ENCODE data around the gene AMDHD2. TPM values are rescaled to one million over a fixed set of nuclear protein-coding genes. Genes with fewer than 3 reads are reported as not detected.

AMDHD2 gene
- total and polyA plus RNA-seq, 2 of the 13 experiments (the other 11 are each of a cell fraction or from before 2014, with no cell fraction given), result 33.5 to 39.1 TPM

DNA sequence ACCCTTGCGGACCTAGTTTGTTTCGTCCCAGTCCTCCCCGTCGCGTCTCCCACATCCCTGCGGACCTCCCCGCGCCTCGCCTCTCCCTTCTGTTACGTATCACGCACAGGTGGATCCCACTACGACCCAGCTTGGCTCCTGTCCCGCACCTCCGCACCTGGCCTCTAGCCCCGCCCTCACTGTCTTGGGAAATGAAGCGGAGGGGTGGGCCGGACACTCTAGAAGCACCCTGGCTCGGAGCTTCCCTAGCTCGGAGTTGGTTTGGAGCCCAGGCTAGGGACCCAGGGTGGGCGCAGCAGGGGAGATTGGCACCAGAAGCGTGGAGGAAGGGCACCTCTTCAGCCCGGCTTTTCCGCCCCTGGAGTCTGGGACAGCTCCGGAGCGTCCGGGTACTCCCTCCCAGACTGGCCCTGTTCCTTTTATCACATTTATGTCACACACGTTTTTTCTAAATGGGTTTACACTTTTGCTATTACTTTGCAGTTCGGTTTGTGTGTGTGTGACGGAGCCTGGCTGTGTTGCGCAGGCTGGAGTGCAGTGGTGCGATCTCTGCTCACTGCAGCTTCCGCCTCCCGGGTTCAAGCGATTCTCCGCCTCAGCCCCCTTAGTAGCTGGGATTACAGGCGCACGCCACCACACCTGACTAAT, 12.4 kb downstream of the AMDHD2 start (continued):
- TF ChIP-seq, protein P1, sequence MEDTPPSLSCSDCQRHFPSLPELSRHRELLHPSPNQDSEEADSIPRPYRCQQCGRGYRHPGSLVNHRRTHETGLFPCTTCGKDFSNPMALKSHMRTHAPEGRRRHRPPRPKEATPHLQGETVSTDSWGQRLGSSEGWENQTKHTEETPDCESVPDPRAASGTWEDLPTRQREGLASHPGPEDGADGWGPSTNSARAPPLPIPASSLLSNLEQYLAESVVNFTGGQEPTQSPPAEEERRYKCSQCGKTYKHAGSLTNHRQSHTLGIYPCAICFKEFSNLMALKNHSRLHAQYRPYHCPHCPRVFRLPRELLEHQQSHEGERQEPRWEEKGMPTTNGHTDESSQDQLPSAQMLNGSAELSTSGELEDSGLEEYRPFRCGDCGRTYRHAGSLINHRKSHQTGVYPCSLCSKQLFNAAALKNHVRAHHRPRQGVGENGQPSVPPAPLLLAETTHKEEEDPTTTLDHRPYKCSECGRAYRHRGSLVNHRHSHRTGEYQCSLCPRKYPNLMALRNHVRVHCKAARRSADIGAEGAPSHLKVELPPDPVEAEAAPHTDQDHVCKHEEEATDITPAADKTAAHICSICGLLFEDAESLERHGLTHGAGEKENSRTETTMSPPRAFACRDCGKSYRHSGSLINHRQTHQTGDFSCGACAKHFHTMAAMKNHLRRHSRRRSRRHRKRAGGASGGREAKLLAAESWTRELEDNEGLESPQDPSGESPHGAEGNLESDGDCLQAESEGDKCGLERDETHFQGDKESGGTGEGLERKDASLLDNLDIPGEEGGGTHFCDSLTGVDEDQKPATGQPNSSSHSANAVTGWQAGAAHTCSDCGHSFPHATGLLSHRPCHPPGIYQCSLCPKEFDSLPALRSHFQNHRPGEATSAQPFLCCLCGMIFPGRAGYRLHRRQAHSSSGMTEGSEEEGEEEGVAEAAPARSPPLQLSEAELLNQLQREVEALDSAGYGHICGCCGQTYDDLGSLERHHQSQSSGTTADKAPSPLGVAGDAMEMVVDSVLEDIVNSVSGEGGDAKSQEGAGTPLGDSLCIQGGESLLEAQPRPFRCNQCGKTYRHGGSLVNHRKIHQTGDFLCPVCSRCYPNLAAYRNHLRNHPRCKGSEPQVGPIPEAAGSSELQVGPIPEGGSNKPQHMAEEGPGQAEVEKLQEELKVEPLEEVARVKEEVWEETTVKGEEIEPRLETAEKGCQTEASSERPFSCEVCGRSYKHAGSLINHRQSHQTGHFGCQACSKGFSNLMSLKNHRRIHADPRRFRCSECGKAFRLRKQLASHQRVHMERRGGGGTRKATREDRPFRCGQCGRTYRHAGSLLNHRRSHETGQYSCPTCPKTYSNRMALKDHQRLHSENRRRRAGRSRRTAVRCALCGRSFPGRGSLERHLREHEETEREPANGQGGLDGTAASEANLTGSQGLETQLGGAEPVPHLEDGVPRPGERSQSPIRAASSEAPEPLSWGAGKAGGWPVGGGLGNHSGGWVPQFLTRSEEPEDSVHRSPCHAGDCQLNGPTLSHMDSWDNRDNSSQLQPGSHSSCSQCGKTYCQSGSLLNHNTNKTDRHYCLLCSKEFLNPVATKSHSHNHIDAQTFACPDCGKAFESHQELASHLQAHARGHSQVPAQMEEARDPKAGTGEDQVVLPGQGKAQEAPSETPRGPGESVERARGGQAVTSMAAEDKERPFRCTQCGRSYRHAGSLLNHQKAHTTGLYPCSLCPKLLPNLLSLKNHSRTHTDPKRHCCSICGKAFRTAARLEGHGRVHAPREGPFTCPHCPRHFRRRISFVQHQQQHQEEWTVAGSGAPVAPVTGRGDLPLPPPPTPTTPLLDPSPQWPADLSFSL (CRISPR knock-in tag; IDR thresholded peaks at IDR 0.05), result peak; percentile 40; the same call in 1 of the 2 replicates
- TF ChIP-seq RORA (CRISPR knock-in tag; IDR thresholded peaks at IDR 0.05), result no peak
- TF ChIP-seq ZNF547 (CRISPR knock-in tag; IDR thresholded peaks at IDR 0.05), result peak; percentile 18; the same call in 1 of the 2 replicates
- TF ChIP-seq SALL2 (CRISPR knock-in tag; IDR thresholded peaks at IDR 0.05), result 0 out of 2 replicates have a peak, but pooled peaks have one; percentile 29
- TF ChIP-seq, protein P2, sequence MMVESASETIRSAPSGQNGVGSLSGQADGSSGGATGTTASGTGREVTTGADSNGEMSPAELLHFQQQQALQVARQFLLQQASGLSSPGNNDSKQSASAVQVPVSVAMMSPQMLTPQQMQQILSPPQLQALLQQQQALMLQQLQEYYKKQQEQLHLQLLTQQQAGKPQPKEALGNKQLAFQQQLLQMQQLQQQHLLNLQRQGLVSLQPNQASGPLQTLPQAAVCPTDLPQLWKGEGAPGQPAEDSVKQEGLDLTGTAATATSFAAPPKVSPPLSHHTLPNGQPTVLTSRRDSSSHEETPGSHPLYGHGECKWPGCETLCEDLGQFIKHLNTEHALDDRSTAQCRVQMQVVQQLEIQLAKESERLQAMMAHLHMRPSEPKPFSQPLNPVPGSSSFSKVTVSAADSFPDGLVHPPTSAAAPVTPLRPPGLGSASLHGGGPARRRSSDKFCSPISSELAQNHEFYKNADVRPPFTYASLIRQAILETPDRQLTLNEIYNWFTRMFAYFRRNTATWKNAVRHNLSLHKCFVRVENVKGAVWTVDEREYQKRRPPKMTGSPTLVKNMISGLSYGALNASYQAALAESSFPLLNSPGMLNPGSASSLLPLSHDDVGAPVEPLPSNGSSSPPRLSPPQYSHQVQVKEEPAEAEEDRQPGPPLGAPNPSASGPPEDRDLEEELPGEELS (CRISPR knock-in tag; IDR thresholded peaks at IDR 0.05), result no peak
- TF ChIP-seq ZC3H4 (CRISPR knock-in tag; IDR thresholded peaks at IDR 0.05; ENCODE audit: borderline replicate concordance), result no peak
- TF ChIP-seq ZSCAN21 (CRISPR knock-in tag; IDR thresholded peaks at IDR 0.05; ENCODE audit: borderline replicate concordance), result no peak
- TF ChIP-seq, protein P3, sequence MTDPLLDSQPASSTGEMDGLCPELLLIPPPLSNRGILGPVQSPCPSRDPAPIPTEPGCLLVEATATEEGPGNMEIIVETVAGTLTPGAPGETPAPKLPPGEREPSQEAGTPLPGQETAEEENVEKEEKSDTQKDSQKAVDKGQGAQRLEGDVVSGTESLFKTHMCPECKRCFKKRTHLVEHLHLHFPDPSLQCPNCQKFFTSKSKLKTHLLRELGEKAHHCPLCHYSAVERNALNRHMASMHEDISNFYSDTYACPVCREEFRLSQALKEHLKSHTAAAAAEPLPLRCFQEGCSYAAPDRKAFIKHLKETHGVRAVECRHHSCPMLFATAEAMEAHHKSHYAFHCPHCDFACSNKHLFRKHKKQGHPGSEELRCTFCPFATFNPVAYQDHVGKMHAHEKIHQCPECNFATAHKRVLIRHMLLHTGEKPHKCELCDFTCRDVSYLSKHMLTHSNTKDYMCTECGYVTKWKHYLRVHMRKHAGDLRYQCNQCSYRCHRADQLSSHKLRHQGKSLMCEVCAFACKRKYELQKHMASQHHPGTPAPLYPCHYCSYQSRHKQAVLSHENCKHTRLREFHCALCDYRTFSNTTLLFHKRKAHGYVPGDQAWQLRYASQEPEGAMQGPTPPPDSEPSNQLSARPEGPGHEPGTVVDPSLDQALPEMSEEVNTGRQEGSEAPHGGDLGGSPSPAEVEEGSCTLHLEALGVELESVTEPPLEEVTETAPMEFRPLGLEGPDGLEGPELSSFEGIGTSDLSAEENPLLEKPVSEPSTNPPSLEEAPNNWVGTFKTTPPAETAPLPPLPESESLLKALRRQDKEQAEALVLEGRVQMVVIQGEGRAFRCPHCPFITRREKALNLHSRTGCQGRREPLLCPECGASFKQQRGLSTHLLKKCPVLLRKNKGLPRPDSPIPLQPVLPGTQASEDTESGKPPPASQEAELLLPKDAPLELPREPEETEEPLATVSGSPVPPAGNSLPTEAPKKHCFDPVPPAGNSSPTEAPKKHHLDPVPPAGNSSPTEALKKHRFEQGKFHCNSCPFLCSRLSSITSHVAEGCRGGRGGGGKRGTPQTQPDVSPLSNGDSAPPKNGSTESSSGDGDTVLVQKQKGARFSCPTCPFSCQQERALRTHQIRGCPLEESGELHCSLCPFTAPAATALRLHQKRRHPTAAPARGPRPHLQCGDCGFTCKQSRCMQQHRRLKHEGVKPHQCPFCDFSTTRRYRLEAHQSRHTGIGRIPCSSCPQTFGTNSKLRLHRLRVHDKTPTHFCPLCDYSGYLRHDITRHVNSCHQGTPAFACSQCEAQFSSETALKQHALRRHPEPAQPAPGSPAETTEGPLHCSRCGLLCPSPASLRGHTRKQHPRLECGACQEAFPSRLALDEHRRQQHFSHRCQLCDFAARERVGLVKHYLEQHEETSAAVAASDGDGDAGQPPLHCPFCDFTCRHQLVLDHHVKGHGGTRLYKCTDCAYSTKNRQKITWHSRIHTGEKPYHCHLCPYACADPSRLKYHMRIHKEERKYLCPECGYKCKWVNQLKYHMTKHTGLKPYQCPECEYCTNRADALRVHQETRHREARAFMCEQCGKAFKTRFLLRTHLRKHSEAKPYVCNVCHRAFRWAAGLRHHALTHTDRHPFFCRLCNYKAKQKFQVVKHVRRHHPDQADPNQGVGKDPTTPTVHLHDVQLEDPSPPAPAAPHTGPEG (CRISPR knock-in tag; IDR thresholded peaks at IDR 0.05), result no peak
- no peak for TF ChIP-seq MEIS2 (CRISPR knock-in tag; IDR thresholded peaks at IDR 0.05)
- TF ChIP-seq, protein P4, sequence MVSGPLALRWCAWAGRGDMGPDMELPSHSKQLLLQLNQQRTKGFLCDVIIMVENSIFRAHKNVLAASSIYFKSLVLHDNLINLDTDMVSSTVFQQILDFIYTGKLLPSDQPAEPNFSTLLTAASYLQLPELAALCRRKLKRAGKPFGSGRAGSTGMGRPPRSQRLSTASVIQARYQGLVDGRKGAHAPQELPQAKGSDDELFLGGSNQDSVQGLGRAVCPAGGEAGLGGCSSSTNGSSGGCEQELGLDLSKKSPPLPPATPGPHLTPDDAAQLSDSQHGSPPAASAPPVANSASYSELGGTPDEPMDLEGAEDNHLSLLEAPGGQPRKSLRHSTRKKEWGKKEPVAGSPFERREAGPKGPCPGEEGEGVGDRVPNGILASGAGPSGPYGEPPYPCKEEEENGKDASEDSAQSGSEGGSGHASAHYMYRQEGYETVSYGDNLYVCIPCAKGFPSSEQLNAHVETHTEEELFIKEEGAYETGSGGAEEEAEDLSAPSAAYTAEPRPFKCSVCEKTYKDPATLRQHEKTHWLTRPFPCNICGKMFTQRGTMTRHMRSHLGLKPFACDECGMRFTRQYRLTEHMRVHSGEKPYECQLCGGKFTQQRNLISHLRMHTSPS (CRISPR knock-in tag; IDR thresholded peaks at IDR 0.05; ENCODE audit: low read depth), result peak; percentile 19; the same call in 1 of the 2 replicates
- peak; percentile 33; the same call in 1 of the 2 replicates for TF ChIP-seq SAP130 (CRISPR knock-in tag; IDR thresholded peaks at IDR 0.05; ENCODE audit: low read depth)
- TF ChIP-seq FOXK1 (CRISPR knock-in tag; IDR thresholded peaks at IDR 0.05; ENCODE audit: borderline replicate concordance, low read depth), result no peak
